ENCODE data around the gene POU4F3. TPM values are rescaled to one million over a fixed set of nuclear protein-coding genes. Genes with fewer than 3 reads are reported as not detected.
A peak's percentile ranks its signal among the peaks of the same experiment; 100 is the strongest.
"Not testable (repeated sequence)": the region's sequence is repeated elsewhere in the genome, so short reads cannot be mapped to it uniquely, and the experiment has no call there.

Gene POU4F3
- polyA plus RNA-seq, 3 donors, result 0.05 TPM; not detected in 2

- H3K4me3 Mint-ChIP-seq, result no peak overlapping the region
- Histone ChIP-seq H4K20me1 (ENCODE audit: insufficient read depth, low read length) (no peaks in the 10 kb centered on the region), H3K79me2 (ENCODE audit: insufficient read depth, low read length) (no peaks in the 10 kb centered on the region), H3K9ac (ENCODE audit: insufficient read depth, low read length, poor library complexity, severe bottlenecking) (no peak overlapping the region), H3K27ac (ENCODE audit: low read depth in 1 of 2, low read length in 2 of 2) (no peak overlapping the region), H3K27me3 (ENCODE audit: control insufficient read depth in 2 of 2, insufficient read depth in 2 of 2, low read length in 2 of 2) (no peaks in the 10 kb centered on the region), H2AFZ (ENCODE audit: insufficient read depth, low read depth, low read length, poor library complexity, severe bottlenecking) (no peak overlapping the region), H3K36me3 (replicated peaks in 1 of 2; ENCODE audit: control insufficient read depth in 1 of 2, insufficient read depth in 2 of 2, low read length in 2 of 2) (peaks cover 17 to 25% of the 10 kb centered on the region in 2 donors), H3K4me3 (replicated peaks in 1 of 3; ENCODE audit: low read depth in 2 of 3, low read length in 3 of 3) (no peak overlapping the region), H3K9me3 (replicated peaks in 1 of 2; ENCODE audit: control insufficient read depth in 1 of 2, insufficient read depth in 1 of 2, low read length in 2 of 2) (no peaks in the 10 kb centered on the region), H3K4me2 (replicated peaks; ENCODE audit: extremely low read depth, low read length, poor library complexity, severe bottlenecking) (no peak overlapping the region), H3K4me1 (ENCODE audit: control insufficient read depth in 1 of 2, insufficient read depth in 2 of 2, low read length in 2 of 2) (no peaks in the 10 kb centered on the region)
- no peaks in the 10 kb centered on the region for H3K4me1 Mint-ChIP-seq
- peak; percentile 12 to 35 (median 22) for DNase-seq
- no peaks in the 10 kb centered on the region for H3K27me3 Mint-ChIP-seq (ENCODE audit: low read depth in 3 of 3)
- peak; percentile 75 for TF ChIP-seq CTCF (IDR thresholded peaks at IDR 0.05)
- no CpG with 5 or more reads among the region's 5 CpGs for WGBS (ENCODE audit: insufficient coverage)
- H3K27ac Mint-ChIP-seq, result no peak overlapping the region
- H3K36me3 Mint-ChIP-seq, result peaks cover 14 to 18% of the 10 kb centered on the region in 2 donors
- intact Hi-C loops (cut with micrococcal nuclease), result loop anchor here (2.0 to 5.0 kb wide), 2 partner anchors 135 to 136 kb away; no protein-coding TSS in a partner anchor
- no peaks in the 10 kb centered on the region for H3K9me3 Mint-ChIP-seq
Measured at GRCh38 chr5:146291421-146292074, 47.1 kb upstream of the POU4F3 start.

- no peak overlapping the region for H3K4me3 Mint-ChIP-seq
- no peak overlapping the region for H3K27ac Mint-ChIP-seq
- WGBS (ENCODE audit: insufficient coverage), result 100% methylated on average over 3 of the region's 7 CpGs
- Histone ChIP-seq H2AFZ (ENCODE audit: insufficient read depth, low read depth, low read length, poor library complexity, severe bottlenecking) (no peak overlapping the region), H3K27me3 (ENCODE audit: control insufficient read depth in 2 of 2, insufficient read depth in 2 of 2, low read length in 2 of 2) (peaks cover 0 to 3% of the 10 kb centered on the region in 2 donors), H3K4me3 (replicated peaks in 1 of 3; ENCODE audit: low read depth in 2 of 3, low read length in 3 of 3) (no peak overlapping the region), H3K4me1 (ENCODE audit: control insufficient read depth in 1 of 2, insufficient read depth in 2 of 2, low read length in 2 of 2) (no peaks in the 10 kb centered on the region), H3K4me2 (replicated peaks; ENCODE audit: extremely low read depth, low read length, poor library complexity, severe bottlenecking) (no peak overlapping the region), H3K9me3 (replicated peaks in 1 of 2; ENCODE audit: control insufficient read depth in 1 of 2, insufficient read depth in 1 of 2, low read length in 2 of 2) (no peaks in the 10 kb centered on the region), H3K27ac (ENCODE audit: low read depth in 1 of 2, low read length in 2 of 2) (no peak overlapping the region), H3K36me3 (replicated peaks in 1 of 2; ENCODE audit: control insufficient read depth in 1 of 2, insufficient read depth in 2 of 2, low read length in 2 of 2) (no peaks in the 10 kb centered on the region), H3K79me2 (ENCODE audit: insufficient read depth, low read length) (no peaks in the 10 kb centered on the region), H3K9ac (ENCODE audit: insufficient read depth, low read length, poor library complexity, severe bottlenecking) (no peak overlapping the region), H4K20me1 (ENCODE audit: insufficient read depth, low read length) (no peaks in the 10 kb centered on the region)
- intact Hi-C loops (cut with micrococcal nuclease), result no loop called here
- H3K36me3 Mint-ChIP-seq, result no peaks in the 10 kb centered on the region
- DNase-seq, result no peak
- no peak for TF ChIP-seq CTCF (IDR thresholded peaks at IDR 0.05)
- peaks cover 0 to 2% (median 0%) of the 10 kb centered on the region in 7 donors for H3K9me3 Mint-ChIP-seq
- peaks cover 2 to 5% (median 2%) of the 10 kb centered on the region in 3 donors for H3K27me3 Mint-ChIP-seq (ENCODE audit: low read depth in 3 of 3)
- H3K4me1 Mint-ChIP-seq, result no peaks in the 10 kb centered on the region
Measured at GRCh38 chr5:146296245-146296644, 42.4 kb upstream of the POU4F3 start.

GRCh38 chr5:146298920-146299319, 39.7 kb upstream of the POU4F3 start:
- H3K27ac Mint-ChIP-seq; H3K4me3 ChIP-seq (replicated peaks in 1 of 3; ENCODE audit: low read depth in 2 of 3, low read length in 3 of 3); H2AFZ ChIP-seq (ENCODE audit: insufficient read depth, low read depth, low read length, poor library complexity, severe bottlenecking); H3K79me2 ChIP-seq (ENCODE audit: insufficient read depth, low read length); DNase-seq; H3K4me3 Mint-ChIP-seq; H3K27me3 ChIP-seq (ENCODE audit: control insufficient read depth in 2 of 2, insufficient read depth in 2 of 2, low read length in 2 of 2); H3K4me1 Mint-ChIP-seq; H3K4me1 ChIP-seq (ENCODE audit: control insufficient read depth in 1 of 2, insufficient read depth in 2 of 2, low read length in 2 of 2); H3K9me3 ChIP-seq (replicated peaks in 1 of 2; ENCODE audit: control insufficient read depth in 1 of 2, insufficient read depth in 1 of 2, low read length in 2 of 2); H3K4me2 ChIP-seq (replicated peaks; ENCODE audit: extremely low read depth, low read length, poor library complexity, severe bottlenecking); H4K20me1 ChIP-seq (ENCODE audit: insufficient read depth, low read length); H3K9me3 Mint-ChIP-seq; H3K27me3 Mint-ChIP-seq (ENCODE audit: low read depth in 3 of 3); H3K9ac ChIP-seq (ENCODE audit: insufficient read depth, low read length, poor library complexity, severe bottlenecking); intact Hi-C loops (cut with micrococcal nuclease); H3K27ac ChIP-seq (ENCODE audit: low read depth in 1 of 2, low read length in 2 of 2); H3K36me3 Mint-ChIP-seq; H3K36me3 ChIP-seq (replicated peaks in 1 of 2; ENCODE audit: control insufficient read depth in 1 of 2, insufficient read depth in 2 of 2, low read length in 2 of 2): not testable (repeated sequence)
- 100% methylated on average over 1 of the region's 3 CpGs for WGBS (ENCODE audit: insufficient coverage)
